Measurements from ENCODE around the gene CEACAM16.

- no peak for TF ChIP-seq CTCF (IDR thresholded peaks at IDR 0.05)
- TF ChIP-seq POLR2A (IDR thresholded peaks at IDR 0.05) = no peak
These were observed 8.8 kb downstream of the CEACAM16 start for GRCh38 chr19:44707794-44708193.

Measured in vagina (tissue), 2 donors.